Left lobe of liver (tissue), 2 donors: Measurements from ENCODE around the gene IFI44. TPM values are rescaled to one million over a fixed set of nuclear protein-coding genes. Genes with fewer than 3 reads are reported as not detected.

Experiments used
- ATAC-seq: fragments of 200-7000 bp; cut with Tn5 transposase; one replicate; pipeline ENCODE4 v1.9.1; 2020; ENCODE audit warnings: mild to moderate bottlenecking, moderate library complexity
- DNase-seq: peaks from one replicate; pipeline ENCODE4 v3.0.0-alpha.2; 2020; ENCODE audit warnings: low spot score
- total RNA-seq: library from RNA; stranded (reverse); gene quantifications from one replicate; pipeline ENCODE4 v1.2.1, GENCODE V29; 2021
- donor health status: DM: no; HTN: no; CAD: no; lungs with moderate emphysema.
- donor health status: DM: no; HTN: yes; CAD: no.

IFI44 gene, protein sequence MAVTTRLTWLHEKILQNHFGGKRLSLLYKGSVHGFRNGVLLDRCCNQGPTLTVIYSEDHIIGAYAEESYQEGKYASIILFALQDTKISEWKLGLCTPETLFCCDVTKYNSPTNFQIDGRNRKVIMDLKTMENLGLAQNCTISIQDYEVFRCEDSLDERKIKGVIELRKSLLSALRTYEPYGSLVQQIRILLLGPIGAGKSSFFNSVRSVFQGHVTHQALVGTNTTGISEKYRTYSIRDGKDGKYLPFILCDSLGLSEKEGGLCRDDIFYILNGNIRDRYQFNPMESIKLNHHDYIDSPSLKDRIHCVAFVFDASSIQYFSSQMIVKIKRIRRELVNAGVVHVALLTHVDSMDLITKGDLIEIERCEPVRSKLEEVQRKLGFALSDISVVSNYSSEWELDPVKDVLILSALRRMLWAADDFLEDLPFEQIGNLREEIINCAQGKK
- total RNA-seq: 5.2 TPM

DNA sequence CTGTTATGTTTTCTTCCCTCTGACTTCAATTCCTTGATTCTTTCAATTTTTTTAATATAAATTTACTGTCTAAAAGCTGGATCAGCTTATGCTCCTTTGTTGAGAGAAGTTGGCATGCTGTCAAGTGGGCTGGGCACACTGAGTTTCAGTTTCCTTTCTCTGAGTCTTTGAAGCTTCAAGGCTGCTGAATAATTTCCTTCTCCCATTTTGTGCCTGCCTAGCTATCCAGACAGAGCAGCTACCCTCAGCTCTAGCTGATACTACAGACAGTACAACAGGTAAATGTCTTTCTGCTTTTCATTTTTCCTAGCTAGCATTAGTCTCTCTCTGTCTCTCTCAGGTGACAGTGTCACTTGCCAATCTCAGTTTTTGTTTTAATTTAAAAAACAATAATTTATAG lies at the start of gene IFI44:
Gene IFI44 (plus strand): TSS at position 204 of the 400 bp plus-strand sequence. CDS start 365 bp downstream, outside the sequence.
- ATAC-seq (peak; percentile 94), DNase-seq (peak; percentile 79)

DNA sequence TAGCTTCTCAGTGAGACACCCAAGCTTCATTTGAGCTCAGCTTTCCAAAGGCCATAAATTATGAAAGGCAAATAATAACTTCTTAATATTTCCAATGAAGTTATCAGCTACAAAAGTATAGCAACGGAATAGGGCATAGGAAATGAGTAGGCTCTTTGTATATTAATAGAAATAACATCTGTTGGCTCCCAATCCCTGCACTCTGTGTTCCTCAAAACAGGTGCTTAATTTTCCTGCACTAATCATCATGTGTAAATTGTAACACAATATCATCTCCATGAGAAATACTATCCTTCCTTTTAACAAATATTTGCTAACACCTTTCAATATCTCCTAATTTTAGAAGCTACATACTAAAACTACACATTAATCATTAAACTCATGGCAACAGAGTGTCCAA lies 48.6 kb upstream of the IFI44 start:
- DNase-seq: no peak
- ATAC-seq: no peak

DNA sequence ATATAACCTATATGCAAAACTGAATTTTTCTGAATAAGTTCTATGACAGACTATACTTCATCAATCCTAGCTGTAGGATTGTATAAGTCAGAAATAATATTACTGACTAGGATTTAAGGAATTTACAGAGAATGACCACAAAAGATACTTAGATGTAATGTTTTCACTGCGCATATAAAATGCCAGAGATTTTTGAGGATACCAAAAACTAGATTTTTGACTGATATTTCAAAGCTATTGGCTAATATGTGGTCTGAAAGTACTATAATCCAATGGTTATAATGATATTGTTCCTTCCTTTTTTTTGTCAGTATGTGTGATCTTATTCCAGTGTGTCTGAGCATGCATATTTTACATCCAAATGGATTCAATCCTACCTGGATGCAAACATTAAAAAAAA lies 46.4 kb upstream of the IFI44 start:
- DNase-seq (no peak), ATAC-seq (no peak)

DNA sequence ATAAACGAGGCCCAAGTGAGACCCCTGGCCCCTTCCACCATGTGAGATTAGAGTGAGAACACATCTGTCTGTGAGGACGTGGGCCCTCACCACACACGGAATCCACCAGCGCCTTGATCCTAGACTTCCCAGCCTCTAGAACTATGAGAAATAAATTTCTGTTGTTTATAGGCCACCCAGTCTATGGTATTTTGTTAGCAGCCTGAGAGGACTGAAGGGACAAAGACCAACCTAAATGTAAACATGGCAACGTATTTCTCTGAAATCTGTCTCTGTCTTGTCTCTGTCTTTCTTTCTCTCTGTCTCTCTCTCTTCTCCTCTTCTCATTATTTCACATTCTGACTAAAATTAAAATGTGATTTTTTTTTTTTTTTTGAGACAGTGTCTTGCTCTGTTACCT lies 45.0 kb upstream of the IFI44 start:
- no peak for ATAC-seq
- DNase-seq: no peak

DNA sequence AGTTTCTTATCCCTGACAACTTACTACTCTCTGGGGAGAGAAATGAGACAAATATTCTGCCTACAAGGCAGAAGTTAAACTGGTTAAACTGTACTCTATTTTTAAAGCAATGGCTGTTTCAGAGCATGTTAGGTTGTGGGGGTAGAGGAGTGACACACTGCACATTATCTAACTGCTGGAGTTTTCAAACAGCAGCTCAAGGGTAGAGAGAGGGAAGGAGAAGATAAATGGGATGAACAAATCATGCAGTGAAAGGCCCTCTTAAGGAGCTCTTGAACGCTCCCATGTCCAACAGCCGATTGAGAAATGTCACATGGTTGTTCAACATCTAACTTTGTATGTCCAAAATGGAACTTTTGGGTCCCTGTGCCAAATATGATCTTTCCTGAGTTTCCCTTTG lies 43.4 kb upstream of the IFI44 start:
- ATAC-seq (no peak), DNase-seq (no peak)

DNA sequence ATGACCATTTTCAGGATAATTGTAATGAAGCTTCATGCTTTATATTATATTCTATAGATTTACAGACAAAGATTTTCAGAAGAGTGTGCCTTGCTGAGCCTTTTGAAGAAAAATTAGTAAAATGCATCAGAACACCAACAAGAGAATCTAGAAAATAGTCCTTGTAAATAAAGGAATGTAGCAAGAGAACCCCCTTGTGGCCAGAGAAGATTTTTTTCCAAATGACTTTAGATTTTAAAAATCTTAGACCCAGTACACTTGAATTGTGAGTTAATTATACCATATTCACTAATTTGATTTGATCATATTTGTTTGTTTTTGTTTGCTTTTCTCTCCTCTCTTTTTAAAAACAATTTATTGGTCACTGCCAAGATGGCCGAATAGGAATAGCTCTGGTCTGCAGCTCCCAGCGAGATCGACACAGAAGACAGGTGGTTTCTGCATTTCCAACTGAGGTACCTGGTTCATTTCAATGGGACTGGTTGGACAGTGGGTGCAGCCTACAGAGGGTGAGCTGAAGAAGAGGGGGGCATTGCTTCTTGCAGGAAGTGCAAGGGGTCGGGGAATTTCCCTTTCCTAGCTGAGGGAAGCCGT lies 42.2 kb upstream of the IFI44 start:
- ATAC-seq (peak; percentile 68), DNase-seq (no peak)

DNA sequence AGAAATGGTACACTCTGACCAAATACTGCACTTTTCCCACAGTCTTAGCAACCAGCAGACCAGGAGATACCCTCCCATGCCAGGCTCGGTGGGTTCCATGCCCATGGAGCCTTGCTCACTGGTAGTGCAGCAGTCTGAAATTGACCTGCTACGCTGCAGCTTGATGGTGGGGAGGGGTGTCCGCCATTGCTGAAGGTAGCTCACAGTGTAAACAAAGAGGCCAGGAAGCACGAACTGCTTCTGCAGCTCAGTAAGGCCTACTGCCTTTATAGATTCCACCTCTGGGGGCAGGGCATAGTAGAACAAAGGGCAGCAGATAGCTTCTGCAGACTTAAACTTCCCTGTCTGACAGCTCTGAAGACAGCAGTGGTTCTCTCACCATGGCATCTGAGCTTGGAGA lies 41.7 kb upstream of the IFI44 start:
- ATAC-seq (no peak), DNase-seq (no peak)

DNA sequence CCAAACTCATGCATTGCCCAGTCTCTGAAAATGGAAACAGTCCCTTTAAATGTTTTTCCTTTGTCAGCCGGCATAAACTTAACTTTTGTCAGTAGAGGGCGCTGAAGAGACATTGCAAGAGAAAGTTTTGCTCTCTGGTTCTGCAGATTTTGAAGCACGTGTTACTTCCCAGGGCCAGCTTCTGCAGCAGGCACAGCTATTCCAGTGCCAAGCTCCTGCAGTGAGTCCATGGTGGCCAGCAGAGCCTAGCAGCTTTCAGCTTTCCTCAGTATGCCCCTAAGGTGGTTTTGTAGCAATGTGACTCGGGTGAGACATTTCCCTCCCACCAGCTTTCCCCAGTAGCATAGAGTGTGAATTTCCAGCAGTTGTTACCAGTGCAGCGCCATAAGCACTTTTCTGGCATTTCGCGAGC lies 32.0 kb upstream of the IFI44 start:
- DNase-seq: peak; percentile 69
- peak; percentile 99 for ATAC-seq

DNA sequence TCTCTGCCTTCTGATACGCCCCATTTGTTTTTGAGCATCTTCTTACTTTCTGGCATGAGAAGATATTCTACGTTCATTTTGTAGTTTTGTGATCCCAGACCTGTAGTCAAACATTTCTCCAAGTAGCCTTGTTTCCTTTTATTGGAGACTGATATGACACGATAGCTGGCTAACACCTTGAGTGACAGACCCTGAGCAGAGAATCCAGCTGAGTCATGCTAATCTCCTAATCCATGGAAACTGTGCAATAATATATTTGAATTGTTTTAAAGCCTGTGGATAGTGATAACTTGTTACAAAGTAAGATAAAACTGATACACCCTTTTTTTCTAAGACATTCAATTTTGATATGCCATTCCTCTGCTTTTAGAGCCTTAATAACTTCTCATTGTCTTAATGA lies 30.6 kb upstream of the IFI44 start:
- DNase-seq (no peak), ATAC-seq (no peak)

DNA sequence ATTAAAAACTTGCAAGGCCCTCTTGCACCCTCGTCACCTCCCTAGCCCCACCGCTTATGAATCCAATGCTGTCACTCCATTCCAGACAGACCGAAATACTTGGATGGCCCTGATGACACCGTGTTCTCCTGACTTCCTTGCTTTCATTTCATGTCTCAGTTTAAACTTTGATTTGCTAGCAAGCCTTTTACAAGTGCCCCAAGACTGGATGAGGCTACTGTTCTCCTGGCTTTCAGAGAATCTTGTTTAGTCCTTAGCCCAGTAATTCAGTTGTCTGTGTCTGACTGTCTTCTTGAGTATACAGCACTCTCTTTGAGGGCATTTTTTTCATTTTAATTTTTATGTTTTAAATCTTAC lies 30.2 kb upstream of the IFI44 start:
- DNase-seq (no peak), ATAC-seq (no peak)

DNA sequence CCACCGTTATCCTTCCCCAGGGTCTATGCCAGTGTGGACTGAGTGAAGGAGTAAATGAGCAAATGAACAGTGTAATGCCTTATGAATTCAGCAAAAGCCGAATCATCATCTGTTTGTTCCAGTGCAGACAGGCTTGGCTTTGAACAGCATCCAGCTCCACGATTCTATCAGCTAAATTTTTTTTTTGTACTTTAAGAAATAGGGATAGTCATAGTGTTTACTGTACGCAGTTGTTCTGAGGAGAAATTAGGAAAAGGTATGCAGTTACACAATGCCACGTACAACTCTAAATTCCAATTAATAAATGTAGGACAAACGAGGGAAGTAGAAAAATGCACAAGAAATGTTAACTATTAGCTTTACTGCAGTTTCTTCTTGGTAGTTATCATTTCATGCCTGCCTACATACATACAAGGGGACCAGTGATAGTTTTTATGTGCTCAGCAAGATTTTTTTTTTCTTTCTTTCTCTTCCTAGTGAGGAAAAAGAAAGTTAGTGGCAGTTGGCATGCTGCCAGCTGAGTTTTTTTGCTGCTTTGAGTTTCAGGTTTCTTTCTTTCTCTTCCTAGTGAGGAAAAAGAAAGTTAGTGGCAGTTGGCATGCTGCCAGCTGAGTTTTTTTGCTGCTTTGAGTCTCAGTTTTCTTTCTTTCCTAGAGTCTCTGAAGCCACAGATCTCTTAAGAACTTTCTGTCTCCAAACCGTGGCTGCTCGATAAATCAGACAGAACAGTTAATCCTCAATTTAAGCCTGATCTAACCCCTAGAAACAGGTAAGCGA lies 29.6 kb upstream of the IFI44 start, which contains the start of gene IFI44L:
Gene IFI44L (plus strand): TSS at position 646 of the 777 bp plus-strand sequence. CDS start 7,468 bp downstream, outside the sequence.
- no peak for ATAC-seq
- no peak for DNase-seq

DNA sequence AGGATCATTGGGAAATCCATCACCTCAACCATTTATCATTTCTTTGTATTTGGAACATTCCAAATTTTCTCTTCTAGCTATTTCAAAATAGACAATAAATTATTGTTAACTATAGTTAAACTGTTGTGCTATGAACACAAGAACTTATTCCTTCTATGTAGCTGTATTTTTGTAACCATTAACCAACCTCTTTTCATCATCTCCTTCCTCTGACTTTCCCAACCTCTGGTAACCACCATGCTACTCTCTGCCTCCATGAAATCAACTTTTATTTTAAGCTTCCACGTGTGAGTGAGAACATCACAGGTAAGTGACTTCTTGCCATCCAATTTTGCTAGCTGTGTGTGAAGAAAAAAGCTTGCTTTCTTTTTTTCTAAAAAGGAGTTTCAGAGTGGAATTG lies 29.0 kb upstream of the IFI44 start:
- ATAC-seq: no peak
- no peak for DNase-seq

DNA sequence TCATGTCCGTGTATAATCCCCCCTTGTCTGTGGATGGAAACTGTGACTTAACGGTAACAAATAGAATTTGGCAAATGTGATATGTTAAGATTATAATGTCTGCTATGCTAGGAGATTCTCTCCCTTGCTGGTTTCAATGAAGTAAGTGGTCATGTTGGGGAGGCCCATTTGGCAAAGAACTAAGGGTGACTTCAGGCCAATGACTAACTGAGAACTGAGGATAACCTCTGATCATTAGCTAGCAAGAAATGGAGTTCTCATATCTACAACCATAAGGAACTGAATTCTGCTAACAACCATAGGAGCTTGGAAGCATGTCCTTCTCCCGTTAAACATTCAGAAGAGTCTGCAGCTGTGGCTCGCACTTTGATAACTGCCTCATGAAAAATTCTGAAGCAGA lies 27.1 kb upstream of the IFI44 start:
- ATAC-seq: no peak
- no peak for DNase-seq

DNA sequence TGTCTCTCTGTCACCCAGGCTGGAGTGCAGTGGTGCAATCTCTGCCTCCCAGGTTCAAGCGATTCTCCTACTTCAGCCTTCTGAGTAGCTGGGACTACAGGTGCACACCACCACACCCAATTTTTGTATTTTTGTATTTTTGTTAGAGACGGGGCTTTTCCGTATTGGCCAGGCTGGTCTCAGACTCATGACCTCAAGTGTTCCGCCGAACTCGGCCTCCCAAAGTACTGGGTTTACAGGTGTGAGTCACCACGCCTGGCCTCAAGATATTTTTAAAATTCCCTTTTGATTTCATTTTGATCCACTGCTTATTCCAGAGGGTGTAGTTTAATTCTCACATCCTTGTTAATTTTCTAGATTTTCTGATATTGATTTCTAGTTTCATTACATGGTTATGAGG lies 25.6 kb upstream of the IFI44 start:
- DNase-seq: no peak
- ATAC-seq: no peak

DNA sequence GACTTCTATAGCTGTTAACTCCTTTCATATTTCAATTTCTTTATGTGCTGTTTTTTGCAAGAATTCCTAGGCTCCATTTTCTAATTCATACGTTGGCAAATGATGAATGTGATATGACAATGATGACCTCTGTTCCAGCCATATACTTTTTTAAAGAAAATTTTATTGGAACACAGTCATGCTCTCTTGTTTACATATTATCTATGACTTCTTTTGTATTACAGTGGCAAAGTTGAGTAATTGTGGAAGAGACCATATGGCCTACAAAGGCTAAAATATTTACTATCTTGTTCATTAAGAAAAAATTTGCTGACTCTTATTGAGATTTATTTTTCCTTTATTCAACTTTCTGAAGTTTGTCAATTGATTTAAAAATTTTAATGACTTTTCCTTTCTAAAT lies 22.3 kb upstream of the IFI44 start:
- DNase-seq: no peak
- ATAC-seq: no peak

DNA sequence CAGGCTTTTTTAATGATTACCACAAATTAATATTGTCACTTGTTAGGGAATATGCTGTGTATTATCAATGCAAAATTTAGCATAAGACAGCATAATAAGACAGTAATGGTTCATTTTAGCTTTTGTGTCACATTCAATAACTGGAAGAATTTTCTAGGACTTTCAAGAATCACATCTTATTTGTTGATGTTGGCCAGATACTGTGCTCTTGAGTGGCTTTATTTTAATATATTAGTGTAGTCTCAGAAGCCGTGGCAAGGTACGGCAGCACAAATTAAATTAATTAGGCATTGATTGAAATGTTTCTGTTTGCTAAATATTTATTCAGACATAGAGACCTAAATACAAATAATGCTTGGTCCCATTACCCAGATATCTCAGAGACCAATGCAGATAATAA lies 19.0 kb upstream of the IFI44 start:
- DNase-seq (no peak), ATAC-seq (no peak)

DNA sequence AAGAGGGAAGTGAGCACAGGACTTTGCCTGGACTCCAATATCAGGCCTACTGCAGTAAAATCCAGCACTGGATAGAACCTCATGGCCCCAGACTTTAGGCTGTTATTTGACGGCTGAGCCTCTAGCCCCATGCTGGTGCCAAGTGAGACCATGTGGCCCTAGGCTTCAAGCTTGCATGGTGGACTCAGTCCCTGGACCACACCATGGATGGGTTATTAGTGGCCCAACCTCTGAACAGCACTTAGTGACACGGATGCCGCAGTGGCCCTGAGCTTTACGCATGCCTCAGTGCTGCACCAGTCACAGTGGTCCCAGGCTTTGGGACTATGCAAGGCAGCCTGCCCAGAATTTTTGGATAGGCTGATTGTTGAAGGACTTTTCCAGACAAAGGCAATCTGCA lies 16.4 kb upstream of the IFI44 start:
- ATAC-seq: no peak

DNA sequence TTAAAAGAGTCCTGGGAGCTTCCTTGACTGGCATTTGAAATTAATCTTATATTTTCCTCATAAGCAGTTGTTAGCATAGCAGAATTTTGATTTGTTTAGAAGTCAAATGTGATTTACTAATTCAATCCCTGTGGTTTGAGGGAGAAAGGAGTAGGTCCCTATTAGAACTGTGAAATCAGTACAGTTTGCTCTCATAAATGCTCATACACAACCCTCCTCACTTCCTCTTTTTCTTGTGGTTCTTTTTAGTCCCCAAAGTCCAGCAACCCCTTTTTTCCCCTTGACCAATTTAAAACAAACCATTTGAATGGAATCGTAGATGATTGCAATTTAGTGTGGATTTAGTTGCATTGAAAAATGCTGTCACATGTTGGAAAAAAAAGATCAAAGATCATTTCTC lies 9.2 kb upstream of the IFI44 start:
- ATAC-seq: no peak
- no peak for DNase-seq

More for the DNA sequence above, 16.4 kb upstream of the IFI44 start:
- DNase-seq: no peak

DNA sequence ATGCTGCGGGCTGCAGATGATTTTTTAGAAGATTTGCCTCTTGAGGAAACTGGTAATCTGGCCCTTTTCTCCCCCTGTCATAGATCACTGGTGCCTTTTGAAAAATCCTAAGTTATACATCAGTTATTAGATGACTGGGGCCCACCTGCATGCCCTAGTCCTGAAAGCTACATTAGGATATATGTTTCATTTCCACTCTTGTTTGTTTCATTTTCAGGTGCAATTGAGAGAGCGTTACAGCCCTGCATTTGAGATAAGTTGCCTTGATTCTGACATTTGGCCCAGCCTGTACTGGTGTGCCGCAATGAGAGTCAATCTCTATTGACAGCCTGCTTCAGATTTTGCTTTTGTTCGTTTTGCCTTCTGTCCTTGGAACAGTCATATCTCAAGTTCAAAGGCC lies 8.1 kb upstream of the IFI44 start:
- DNase-seq: no peak
- ATAC-seq: no peak

DNA sequence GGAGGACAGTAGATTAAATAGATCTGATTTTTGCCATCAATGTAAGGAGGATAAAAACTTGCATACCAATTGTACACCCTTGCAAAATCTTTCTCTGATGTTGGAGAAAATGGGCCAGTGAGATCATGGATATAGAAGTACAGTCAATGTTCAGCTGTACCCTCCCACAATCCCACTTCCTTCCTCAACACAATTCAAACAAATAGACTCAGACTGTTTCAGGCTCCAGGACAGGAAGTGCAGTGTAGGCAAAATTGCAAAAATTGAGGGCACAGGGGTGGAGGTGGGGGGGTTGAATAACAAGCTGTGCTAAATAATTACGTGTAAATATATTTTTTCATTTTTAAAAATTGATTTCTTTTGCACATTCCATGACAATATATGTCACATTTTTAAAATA lies 3.9 kb upstream of the IFI44 start:
- DNase-seq: no peak
- ATAC-seq: peak; percentile 45

DNA sequence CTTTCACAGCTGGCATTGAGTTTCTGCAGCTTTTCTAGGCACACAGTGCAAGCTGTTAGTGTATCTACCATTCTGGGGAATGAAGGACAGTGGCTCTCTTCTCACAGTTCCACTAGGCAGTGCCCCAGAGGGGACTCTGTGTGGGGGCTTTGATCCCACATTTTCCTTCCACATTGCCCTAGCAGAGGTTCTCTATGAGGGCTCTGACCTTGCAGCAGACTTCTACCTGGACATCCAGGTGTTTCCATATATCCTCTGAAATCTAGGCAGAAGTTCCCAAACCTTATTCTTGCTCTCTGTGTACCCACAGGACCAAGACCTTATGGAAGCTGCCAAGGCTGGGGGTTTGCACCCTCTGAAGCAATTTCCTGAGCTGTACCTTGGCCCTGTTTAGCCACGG lies 2.4 kb upstream of the IFI44 start:
- ATAC-seq (no peak), DNase-seq (no peak)

DNA sequence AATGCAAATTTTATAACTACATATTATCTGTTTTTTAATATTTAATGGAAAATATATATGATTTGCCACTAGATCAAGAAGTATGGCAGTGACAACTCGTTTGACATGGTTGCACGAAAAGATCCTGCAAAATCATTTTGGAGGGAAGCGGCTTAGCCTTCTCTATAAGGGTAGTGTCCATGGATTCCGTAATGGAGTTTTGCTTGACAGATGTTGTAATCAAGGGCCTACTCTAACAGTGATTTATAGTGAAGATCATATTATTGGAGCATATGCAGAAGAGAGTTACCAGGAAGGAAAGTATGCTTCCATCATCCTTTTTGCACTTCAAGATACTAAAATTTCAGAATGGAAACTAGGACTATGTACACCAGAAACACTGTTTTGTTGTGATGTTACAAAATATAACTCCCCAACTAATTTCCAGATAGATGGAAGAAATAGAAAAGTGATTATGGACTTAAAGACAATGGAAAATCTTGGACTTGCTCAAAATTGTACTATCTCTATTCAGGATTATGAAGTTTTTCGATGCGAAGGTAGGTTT lies 556 bp downstream of the IFI44 start:
- ATAC-seq (peak; percentile 31), DNase-seq (no peak)
